Tibial artery (tissue), 4 donors: ENCODE results near the gene PAXX.

Source experiments
- DNase-seq, 2 donors: peaks; one replicate each; pipeline ENCODE4 v3.0.0-alpha.2; 2019
- H3K27ac ChIP-seq, 2 donors: fragments of 200-600 bp; sonication (generic) in 1 of 2; 1 replicate in 1 of 2; 2 replicates in 1 of 2; pipeline ENCODE4 v1.5.1; 2018 to 2019; ENCODE audit warnings: mild to moderate bottlenecking in 1 of 2
- H3K27me3 ChIP-seq, 2 donors: fragments of 200-600 bp; sonication (generic) in 1 of 2; one replicate each; pipeline versions ENCODE4 v1.5.1 to v1.6.0; 2016 to 2019
- H3K36me3 ChIP-seq, 3 donors: fragments of 200-600 bp; sonication (generic) in 2 of 3; one replicate each; pipeline ENCODE4 v1.5.1; 2016 to 2019; ENCODE audit warnings: mild to moderate bottlenecking in 2 of 3
- H3K4me1 ChIP-seq, 4 donors: fragments of 200-600 bp; sonication (generic) in 2 of 4; 1 replicate in 3 of 4; 2 replicates in 1 of 4; pipeline ENCODE4 v1.5.1; 2016 to 2019
- H3K4me3 ChIP-seq, 2 donors: fragments of 200-600 bp; sonication (generic) in 1 of 2; 1 replicate in 1 of 2; 2 replicates in 1 of 2; pipeline ENCODE4 v1.5.1; 2018 to 2019; ENCODE audit warnings: mild to moderate bottlenecking in 2 of 2
- H3K9me3 ChIP-seq, 3 donors: fragments of 200-600 bp; sonication (generic) in 1 of 3; one replicate each; pipeline ENCODE4 v1.5.1; 2016 to 2019
- intact Hi-C: fragments of 100-400 bp; cut with DNase I; formaldehyde crosslinking; loops from one replicate; pipeline ENCODE4 v1.15.0; 2023; ENCODE audit warnings: low total_unique reads
- TF ChIP-seq, protein P1 (sequence below), 2 experiments: fragments of 200-600 bp in 1 of 2; fragments of 450-650 bp in 1 of 2; IDR thresholded peaks; one replicate each; pipeline ENCODE4 v1.5.1; 2017 to 2019; ENCODE audit warnings: antibody characterized with exemption in 2 of 2, mild to moderate bottlenecking in 1 of 2, moderate library complexity in 1 of 2

Gene PAXX

GRCh38 chr9:136947955-136948510 lies 44.2 kb upstream of the PAXX start:
- Histone ChIP-seq H3K27me3 (no peaks in the 10 kb centered on the region), H3K4me3 (no peak overlapping the region), H3K27ac (no peak overlapping the region), H3K4me1 (peaks cover 0 to 47% (median 36%) of the 10 kb centered on the region in 4 donors), H3K9me3 (no peaks in the 10 kb centered on the region), H3K36me3 (peaks cover 2 to 8% (median 3%) of the 10 kb centered on the region in 3 donors)
- intact Hi-C loops = no loop called here
- no peak for DNase-seq
- TF ChIP-seq, protein P1, sequence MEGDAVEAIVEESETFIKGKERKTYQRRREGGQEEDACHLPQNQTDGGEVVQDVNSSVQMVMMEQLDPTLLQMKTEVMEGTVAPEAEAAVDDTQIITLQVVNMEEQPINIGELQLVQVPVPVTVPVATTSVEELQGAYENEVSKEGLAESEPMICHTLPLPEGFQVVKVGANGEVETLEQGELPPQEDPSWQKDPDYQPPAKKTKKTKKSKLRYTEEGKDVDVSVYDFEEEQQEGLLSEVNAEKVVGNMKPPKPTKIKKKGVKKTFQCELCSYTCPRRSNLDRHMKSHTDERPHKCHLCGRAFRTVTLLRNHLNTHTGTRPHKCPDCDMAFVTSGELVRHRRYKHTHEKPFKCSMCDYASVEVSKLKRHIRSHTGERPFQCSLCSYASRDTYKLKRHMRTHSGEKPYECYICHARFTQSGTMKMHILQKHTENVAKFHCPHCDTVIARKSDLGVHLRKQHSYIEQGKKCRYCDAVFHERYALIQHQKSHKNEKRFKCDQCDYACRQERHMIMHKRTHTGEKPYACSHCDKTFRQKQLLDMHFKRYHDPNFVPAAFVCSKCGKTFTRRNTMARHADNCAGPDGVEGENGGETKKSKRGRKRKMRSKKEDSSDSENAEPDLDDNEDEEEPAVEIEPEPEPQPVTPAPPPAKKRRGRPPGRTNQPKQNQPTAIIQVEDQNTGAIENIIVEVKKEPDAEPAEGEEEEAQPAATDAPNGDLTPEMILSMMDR (IDR thresholded peaks at IDR 0.05) = peak; percentile 30 to 32

DNA sequence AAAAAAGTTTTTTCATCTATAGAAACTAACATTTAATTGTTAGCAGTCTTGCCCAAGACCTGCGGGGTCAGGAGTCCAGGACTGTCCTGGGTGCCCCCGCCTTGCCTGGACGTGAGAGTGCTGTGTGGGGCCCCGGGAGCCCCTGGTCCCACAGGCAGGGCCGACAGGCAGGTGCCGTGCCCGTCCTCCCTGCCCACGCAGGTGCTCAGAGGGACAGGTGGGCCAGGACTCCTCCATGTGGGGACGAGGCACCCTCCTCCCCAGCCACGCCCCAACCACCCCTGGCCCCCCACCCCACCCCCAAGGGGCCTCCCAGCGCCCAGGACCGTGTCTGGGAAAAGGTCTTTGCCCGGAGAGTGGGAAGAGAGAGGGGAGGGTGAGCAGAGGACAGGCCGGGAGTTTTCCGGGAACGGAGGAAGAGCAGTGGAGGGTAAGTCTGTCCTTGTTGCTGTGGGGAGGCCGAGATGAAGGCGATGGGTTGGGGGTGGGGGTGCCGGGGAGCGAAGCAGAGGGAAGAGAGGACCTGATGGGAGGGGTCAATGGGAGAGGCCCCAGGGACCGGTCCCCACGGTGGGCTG lies 42.9 kb upstream of the PAXX start:
- TF ChIP-seq, protein P1 (IDR thresholded peaks at IDR 0.05) = no peak
- H3K27ac ChIP-seq = peak overlapping the region; percentile 86 to 89
- H3K36me3 ChIP-seq = no peaks in the 10 kb centered on the region
- DNase-seq = no peak
- peaks cover 0 to 39% (median 29%) of the 10 kb centered on the region in 4 donors for H3K4me1 ChIP-seq
- H3K27me3 ChIP-seq = no peaks in the 10 kb centered on the region
- intact Hi-C loops = no loop called here
- H3K4me3 ChIP-seq = peak overlapping the region; percentile 61 to 93
- no peaks in the 10 kb centered on the region for H3K9me3 ChIP-seq

- peaks cover 0 to 35% (median 26%) of the 10 kb centered on the region in 4 donors for H3K4me1 ChIP-seq
- peak; percentile 89 to 97 for DNase-seq
- TF ChIP-seq, protein P1 (IDR thresholded peaks at IDR 0.05) = peak; percentile 11 to 30
- no peaks in the 10 kb centered on the region for H3K36me3 ChIP-seq
- H3K27me3 ChIP-seq = no peaks in the 10 kb centered on the region
- intact Hi-C loops = loop anchor here (5.0 kb wide), 2 partner anchors 37 to 77 kb away; partner anchors contain the start of gene ABCA2
- no peaks in the 10 kb centered on the region for H3K9me3 ChIP-seq
- peak overlapping the region; percentile 86 to 89 for H3K27ac ChIP-seq
- H3K4me3 ChIP-seq = peak overlapping the region; percentile 61 to 93
These were observed 42.2 kb upstream of the PAXX start for GRCh38 chr9:136949817-136950655.

DNA sequence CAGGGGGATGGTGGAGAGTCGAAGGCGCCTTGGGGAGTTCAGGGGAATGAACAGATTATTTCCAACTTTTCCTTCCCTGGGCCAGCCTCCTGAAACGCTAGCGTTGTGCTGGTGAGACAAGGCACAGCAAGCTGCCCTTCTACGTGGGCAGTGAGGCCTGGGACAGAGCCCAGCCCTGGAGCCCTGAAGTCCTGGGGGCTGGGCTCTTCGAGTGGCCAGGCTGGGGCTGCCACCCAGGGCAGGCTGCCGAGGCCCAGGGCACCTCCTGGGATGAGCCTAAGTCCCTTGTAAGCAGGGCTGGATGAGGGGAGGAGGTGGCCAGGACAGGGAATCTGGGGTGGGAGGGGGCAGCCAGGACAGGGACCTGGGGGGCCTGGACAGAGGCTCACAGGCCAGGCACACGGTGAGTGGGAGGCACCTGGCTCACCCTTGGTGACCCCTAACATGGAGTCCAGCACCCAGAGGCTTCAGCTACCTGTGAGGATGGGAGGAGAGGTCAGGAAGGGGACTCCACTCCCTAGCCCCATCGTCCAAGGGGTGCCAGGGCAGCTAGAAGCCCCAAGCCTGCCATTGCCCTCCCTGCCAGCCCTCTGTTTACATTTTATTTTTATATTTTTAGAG lies 41.5 kb upstream of the PAXX start:
- intact Hi-C loops = loop anchor here (5.0 kb wide), 2 partner anchors 37 to 77 kb away; partner anchors contain the start of gene ABCA2
- peak overlapping the region; percentile 61 to 93 for H3K4me3 ChIP-seq

More for the DNA sequence above, 41.5 kb upstream of the PAXX start:
- Histone ChIP-seq H3K36me3 (no peaks in the 10 kb centered on the region), H3K27ac (peak overlapping the region; percentile 86 to 89), H3K9me3 (no peaks in the 10 kb centered on the region), H3K4me1 (peaks cover 0 to 35% (median 26%) of the 10 kb centered on the region in 4 donors), H3K27me3 (no peaks in the 10 kb centered on the region)
- DNase-seq = no peak
- TF ChIP-seq, protein P1 (IDR thresholded peaks at IDR 0.05) = no peak
